ENCODE data around the gene SLC12A8.

Gene SLC12A8

GRCh38 chr3:125137358-125138033, 75.1 kb downstream of the SLC12A8 start:
- no peak for DNase-seq

GRCh38 chr3:125136966-125137357, 75.6 kb downstream of the SLC12A8 start:
- no peak for DNase-seq

GRCh38 chr3:125136515-125136914, 76.0 kb downstream of the SLC12A8 start:
- no peak for DNase-seq

GRCh38 chr3:125134952-125135351, 77.6 kb downstream of the SLC12A8 start:
- no peak for DNase-seq

GRCh38 chr3:125132815-125133214, 79.7 kb downstream of the SLC12A8 start:
- no peak for DNase-seq

- DNase-seq, result peak; percentile 23
These were observed 83.0 kb downstream of the SLC12A8 start for GRCh38 chr3:125129512-125129997.

GRCh38 chr3:125128861-125129501, 83.6 kb downstream of the SLC12A8 start:
- no peak for DNase-seq

- no peak for DNase-seq
These were observed 86.2 kb downstream of the SLC12A8 start for GRCh38 chr3:125126323-125126722.

GRCh38 chr3:125125821-125126245, 86.7 kb downstream of the SLC12A8 start:
- no peak for DNase-seq

- no peak for DNase-seq
These were observed 88.9 kb downstream of the SLC12A8 start for GRCh38 chr3:125123451-125124305.

GRCh38 chr3:125121246-125122010, 91.1 kb downstream of the SLC12A8 start:
- no peak for DNase-seq

GRCh38 chr3:125120379-125121122, 92.0 kb downstream of the SLC12A8 start:
- DNase-seq, result no peak

- DNase-seq, result no peak
These were observed 92.7 kb downstream of the SLC12A8 start for GRCh38 chr3:125119752-125120378.

GRCh38 chr3:125118600-125118999, 93.9 kb downstream of the SLC12A8 start:
- DNase-seq, result no peak

GRCh38 chr3:125117631-125118191, 94.8 kb downstream of the SLC12A8 start:
- DNase-seq, result no peak

- no peak for DNase-seq
These were observed 96.1 kb downstream of the SLC12A8 start for GRCh38 chr3:125116311-125117080.

GRCh38 chr3:125115640-125116039, 96.9 kb downstream of the SLC12A8 start:
- DNase-seq, result no peak

GRCh38 chr3:125112981-125113380, 99.6 kb downstream of the SLC12A8 start:
- no peak for DNase-seq

- DNase-seq, result no peak
These were observed 101.6 kb downstream of the SLC12A8 start for GRCh38 chr3:125110876-125111480.
